ENCODE measurements around the gene NLRP13. TPM values are rescaled to one million over a fixed set of nuclear protein-coding genes. Genes with fewer than 3 reads are reported as not detected.
"Not testable (repeated sequence)": the region's sequence is repeated elsewhere in the genome, so short reads cannot be mapped to it uniquely, and the experiment has no call there.

Gene NLRP13
- total and polyA plus RNA-seq, 4 donors, result not detected

GRCh38 chr19:55940306-55940705 lies 8.2 kb upstream of the NLRP13 start:
- WGBS (ENCODE audit: insufficient coverage), result 97% methylated on average over 7 of the region's 11 CpGs
- Histone ChIP-seq H3K36me3 (ENCODE audit: control insufficient read depth, insufficient read depth, low read length) (no peaks in the 10 kb centered on the region), H3K27ac (ENCODE audit: low read depth, low read length) (no peak overlapping the region), H3K4me3 (ENCODE audit: low read depth, low read length) (no peak overlapping the region), H3K9me3 (ENCODE audit: control insufficient read depth, insufficient read depth, low read length) (no peaks in the 10 kb centered on the region), H3K27me3 (ENCODE audit: control insufficient read depth, insufficient read depth, low read length) (no peaks in the 10 kb centered on the region), H3K4me1 (ENCODE audit: control insufficient read depth, insufficient read depth, low read length) (no peaks in the 10 kb centered on the region)
- no peak for DNase-seq (ENCODE audit: low read depth in 4 of 6, low spot score in 6 of 6)

GRCh38 chr19:55939206-55939605 lies 7.1 kb upstream of the NLRP13 start:
- WGBS (ENCODE audit: insufficient coverage), result 64% methylated on average over 5 of the region's 7 CpGs
- Histone ChIP-seq H3K4me3 (ENCODE audit: low read depth, low read length) (no peak overlapping the region), H3K27ac (ENCODE audit: low read depth, low read length) (no peak overlapping the region), H3K27me3 (ENCODE audit: control insufficient read depth, insufficient read depth, low read length) (no peaks in the 10 kb centered on the region), H3K4me1 (ENCODE audit: control insufficient read depth, insufficient read depth, low read length) (no peaks in the 10 kb centered on the region), H3K36me3 (ENCODE audit: control insufficient read depth, insufficient read depth, low read length) (no peaks in the 10 kb centered on the region), H3K9me3 (ENCODE audit: control insufficient read depth, insufficient read depth, low read length) (no peaks in the 10 kb centered on the region)
- no peak for DNase-seq (ENCODE audit: low read depth in 4 of 6, low spot score in 6 of 6)

GRCh38 chr19:55935206-55935605 lies 3.1 kb upstream of the NLRP13 start:
- Histone ChIP-seq H3K36me3 (ENCODE audit: control insufficient read depth, insufficient read depth, low read length) (no peaks in the 10 kb centered on the region), H3K27me3 (ENCODE audit: control insufficient read depth, insufficient read depth, low read length) (no peaks in the 10 kb centered on the region), H3K27ac (ENCODE audit: low read depth, low read length) (no peak overlapping the region), H3K4me1 (ENCODE audit: control insufficient read depth, insufficient read depth, low read length) (no peaks in the 10 kb centered on the region), H3K4me3 (ENCODE audit: low read depth, low read length) (no peak overlapping the region), H3K9me3 (ENCODE audit: control insufficient read depth, insufficient read depth, low read length) (no peaks in the 10 kb centered on the region)
- no peak for DNase-seq (ENCODE audit: low read depth in 4 of 6, low spot score in 6 of 6)
- 92% methylated on average over 3 of the region's 9 CpGs for WGBS (ENCODE audit: insufficient coverage)

- WGBS (ENCODE audit: insufficient coverage), result 92% methylated on average over 10 of the region's 14 CpGs
- no peak for DNase-seq (ENCODE audit: low read depth in 4 of 6, low spot score in 6 of 6)
- no peaks in the 10 kb centered on the region for H3K9me3 ChIP-seq (ENCODE audit: control insufficient read depth, insufficient read depth, low read length)
- H3K27me3 ChIP-seq (ENCODE audit: control insufficient read depth, insufficient read depth, low read length), result no peaks in the 10 kb centered on the region
- no peak overlapping the region for H3K27ac ChIP-seq (ENCODE audit: low read depth, low read length)
- H3K4me1 ChIP-seq (ENCODE audit: control insufficient read depth, insufficient read depth, low read length), result no peaks in the 10 kb centered on the region
- H3K36me3 ChIP-seq (ENCODE audit: control insufficient read depth, insufficient read depth, low read length), result no peaks in the 10 kb centered on the region
- no peak overlapping the region for H3K4me3 ChIP-seq (ENCODE audit: low read depth, low read length)
Measured at GRCh38 chr19:55930996-55931515, 1.1 kb downstream of the NLRP13 start.

GRCh38 chr19:55929258-55929657 lies 2.9 kb downstream of the NLRP13 start:
- not testable (repeated sequence) for H3K4me3 ChIP-seq (ENCODE audit: low read depth, low read length); H3K36me3 ChIP-seq (ENCODE audit: control insufficient read depth, insufficient read depth, low read length); H3K27ac ChIP-seq (ENCODE audit: low read depth, low read length); H3K4me1 ChIP-seq (ENCODE audit: control insufficient read depth, insufficient read depth, low read length); DNase-seq (ENCODE audit: low read depth in 4 of 6, low spot score in 6 of 6); H3K27me3 ChIP-seq (ENCODE audit: control insufficient read depth, insufficient read depth, low read length); H3K9me3 ChIP-seq (ENCODE audit: control insufficient read depth, insufficient read depth, low read length)
- WGBS (ENCODE audit: insufficient coverage), result no CpG with 5 or more reads among the region's 5 CpGs

- no peak for DNase-seq (ENCODE audit: low read depth in 4 of 6, low spot score in 6 of 6)
- H3K4me3 ChIP-seq (ENCODE audit: low read depth, low read length), result no peak overlapping the region
- H3K9me3 ChIP-seq (ENCODE audit: control insufficient read depth, insufficient read depth, low read length), result no peaks in the 10 kb centered on the region
- no peak overlapping the region for H3K27ac ChIP-seq (ENCODE audit: low read depth, low read length)
- 52% methylated on average over 3 of the region's 8 CpGs for WGBS (ENCODE audit: insufficient coverage)
- no peaks in the 10 kb centered on the region for H3K27me3 ChIP-seq (ENCODE audit: control insufficient read depth, insufficient read depth, low read length)
- H3K4me1 ChIP-seq (ENCODE audit: control insufficient read depth, insufficient read depth, low read length), result no peaks in the 10 kb centered on the region
- no peaks in the 10 kb centered on the region for H3K36me3 ChIP-seq (ENCODE audit: control insufficient read depth, insufficient read depth, low read length)
Measured at GRCh38 chr19:55927991-55928390, 4.1 kb downstream of the NLRP13 start.

- no peaks in the 10 kb centered on the region for H3K27me3 ChIP-seq (ENCODE audit: control insufficient read depth, insufficient read depth, low read length)
- WGBS (ENCODE audit: insufficient coverage), result 78% methylated on average over 1 of the region's 5 CpGs
- H3K4me1 ChIP-seq (ENCODE audit: control insufficient read depth, insufficient read depth, low read length), result no peaks in the 10 kb centered on the region
- H3K4me3 ChIP-seq (ENCODE audit: low read depth, low read length), result no peak overlapping the region
- DNase-seq (ENCODE audit: low read depth in 4 of 6, low spot score in 6 of 6), result no peak
- no peaks in the 10 kb centered on the region for H3K9me3 ChIP-seq (ENCODE audit: control insufficient read depth, insufficient read depth, low read length)
- no peak overlapping the region for H3K27ac ChIP-seq (ENCODE audit: low read depth, low read length)
- H3K36me3 ChIP-seq (ENCODE audit: control insufficient read depth, insufficient read depth, low read length), result no peaks in the 10 kb centered on the region
Measured at GRCh38 chr19:55923556-55923955, 8.6 kb downstream of the NLRP13 start.

- no peaks in the 10 kb centered on the region for H3K9me3 ChIP-seq (ENCODE audit: control insufficient read depth, insufficient read depth, low read length)
- H3K4me3 ChIP-seq (ENCODE audit: low read depth, low read length), result no peak overlapping the region
- WGBS (ENCODE audit: insufficient coverage), result 28% methylated on average over 7 of the region's 9 CpGs
- no peaks in the 10 kb centered on the region for H3K4me1 ChIP-seq (ENCODE audit: control insufficient read depth, insufficient read depth, low read length)
- no peak for DNase-seq (ENCODE audit: low read depth in 4 of 6, low spot score in 6 of 6)
- no peak overlapping the region for H3K27ac ChIP-seq (ENCODE audit: low read depth, low read length)
- no peaks in the 10 kb centered on the region for H3K36me3 ChIP-seq (ENCODE audit: control insufficient read depth, insufficient read depth, low read length)
- H3K27me3 ChIP-seq (ENCODE audit: control insufficient read depth, insufficient read depth, low read length), result no peaks in the 10 kb centered on the region
Measured at GRCh38 chr19:55913643-55914268, 18.4 kb downstream of the NLRP13 start.

GRCh38 chr19:55912916-55913315 lies 19.2 kb downstream of the NLRP13 start:
- H3K9me3 ChIP-seq (ENCODE audit: control insufficient read depth, insufficient read depth, low read length), result no peaks in the 10 kb centered on the region
- H3K4me3 ChIP-seq (ENCODE audit: low read depth, low read length), result no peak overlapping the region
- H3K4me1 ChIP-seq (ENCODE audit: control insufficient read depth, insufficient read depth, low read length), result no peaks in the 10 kb centered on the region
- DNase-seq (ENCODE audit: low read depth in 4 of 6, low spot score in 6 of 6), result no peak
- 90% methylated on average over 5 of the region's 7 CpGs for WGBS (ENCODE audit: insufficient coverage)
- H3K27ac ChIP-seq (ENCODE audit: low read depth, low read length), result no peak overlapping the region
- no peaks in the 10 kb centered on the region for H3K36me3 ChIP-seq (ENCODE audit: control insufficient read depth, insufficient read depth, low read length)
- no peaks in the 10 kb centered on the region for H3K27me3 ChIP-seq (ENCODE audit: control insufficient read depth, insufficient read depth, low read length)

GRCh38 chr19:55909801-55910200 lies 22.3 kb downstream of the NLRP13 start:
- 53% methylated on average over 2 of the region's 2 CpGs for WGBS (ENCODE audit: insufficient coverage)
- H3K36me3 ChIP-seq (ENCODE audit: control insufficient read depth, insufficient read depth, low read length), result no peaks in the 10 kb centered on the region
- H3K4me3 ChIP-seq (ENCODE audit: low read depth, low read length), result no peak overlapping the region
- H3K27me3 ChIP-seq (ENCODE audit: control insufficient read depth, insufficient read depth, low read length), result no peaks in the 10 kb centered on the region
- H3K9me3 ChIP-seq (ENCODE audit: control insufficient read depth, insufficient read depth, low read length), result no peaks in the 10 kb centered on the region
- no peaks in the 10 kb centered on the region for H3K4me1 ChIP-seq (ENCODE audit: control insufficient read depth, insufficient read depth, low read length)
- DNase-seq (ENCODE audit: low read depth in 4 of 6, low spot score in 6 of 6), result no peak
- no peak overlapping the region for H3K27ac ChIP-seq (ENCODE audit: low read depth, low read length)
